ENCODE measurements around the gene DAPK2.

- no peak for TF ChIP-seq CTCF (conservative IDR thresholded peaks at IDR 0.05 in 1 of 2, IDR thresholded peaks at IDR 0.05 in 1 of 2; ENCODE audit: low read depth in 1 of 2, low read length in 2 of 2)
- no peak for TF ChIP-seq EZH2 (IDR thresholded peaks at IDR 0.05; ENCODE audit: low read length, missing control alignments)
Observed at GRCh38 chr15:63998489-63998888, 47.8 kb downstream of the DAPK2 start.

All from fibroblast of lung (primary cell).